B cell (primary cell): ENCODE results near the gene PARP3. TPM values are rescaled to one million over a fixed set of nuclear protein-coding genes. Genes with fewer than 3 reads are reported as not detected.

Experiments
- ATAC-seq: fragments of 200-7000 bp; cut with Tn5 transposase; one replicate; pipeline ENCODE4 v1.10.0; 2021; ENCODE audit warnings: low read depth, mild to moderate bottlenecking, moderate number of reproducible peaks, moderate library complexity
- CTCF ChIA-PET: fragments of 350-600 bp; sonication (Branson Sonifier 250); formaldehyde crosslinking; loops from one replicate; lab custom pipeline; 2021; ENCODE audit warnings: antibody characterized with exemption, inconsistent platforms; lab: Charles Lee
- POLR2A ChIA-PET: fragments of 350-600 bp; sonication (Branson Sonifier 250); formaldehyde crosslinking; loops from one replicate; lab custom pipeline; 2021; ENCODE audit warnings: antibody characterized with exemption; lab: Charles Lee
- DNase-seq: peaks from one replicate; pipeline ENCODE4 v3.0.0; 2013
- H2AFZ ChIP-seq: 2 replicates; pipeline ENCODE4 v1.6.1; 2012; ENCODE audit warnings: mild to moderate bottlenecking, low read depth, low read length; ENCODE audit not compliant: insufficient read depth, poor library complexity, severe bottlenecking
- H3K27ac ChIP-seq, 2 donors: 1 replicate in 1 of 2; 2 replicates in 1 of 2; pipeline ENCODE4 v1.5.1; 2012 to 2013; ENCODE audit warnings: low read length in 2 of 2, mild to moderate bottlenecking in 2 of 2, moderate library complexity in 1 of 2
- H3K27me3 ChIP-seq, 4 experiments: fragments of 200-600 bp in 1 of 4; sonication (generic) in 1 of 4; replicated peaks in 1 of 4; 1 replicate in 2 of 4; 2 replicates in 2 of 4; pipeline versions ENCODE4 v1.6.1 to v1.7.0; 2013 to 2016; ENCODE audit warnings: low read length in 3 of 4, mild to moderate bottlenecking in 2 of 4, mixed read lengths in 1 of 4, moderate library complexity in 1 of 4; ENCODE audit not compliant: insufficient read depth in 4 of 4, control insufficient read depth in 3 of 4; ENCODE audit errors: control extremely low read depth in 1 of 4
- H3K36me3 ChIP-seq, 2 experiments: replicated peaks in 1 of 2; 1 replicate in 1 of 2; 2 replicates in 1 of 2; pipeline versions ENCODE4 v1.6.1 to v1.7.1; 2013; ENCODE audit warnings: low read length in 1 of 2; ENCODE audit not compliant: insufficient read depth in 2 of 2, control insufficient read depth in 1 of 2; ENCODE audit errors: control extremely low read depth in 1 of 2, extremely low read depth in 1 of 2
- H3K4me1 ChIP-seq, 2 donors: fragments of 200-600 bp in 1 of 2; sonication (generic) in 1 of 2; 1 replicate in 1 of 2; 2 replicates in 1 of 2; pipeline versions ENCODE4 v1.5.1 to v1.6.1; 2013 to 2017; ENCODE audit warnings: low read length in 2 of 2; ENCODE audit not compliant: control insufficient read depth in 2 of 2, insufficient read depth in 2 of 2
- H3K4me2 ChIP-seq: replicated peaks from 2 replicates; pipeline ENCODE3; 2012; ENCODE audit warnings: mild to moderate bottlenecking, low read depth, low read length; ENCODE audit not compliant: poor library complexity, severe bottlenecking
- H3K4me3 ChIP-seq, 5 experiments: fragments of 200-600 bp in 1 of 5; sonication (generic) in 1 of 5; 1 replicate in 3 of 5; 2 replicates in 2 of 5; pipeline versions ENCODE4 v1.5.1 to v1.7.0; 2011 to 2016; ENCODE audit warnings: low read length in 4 of 5, mild to moderate bottlenecking in 4 of 5, low read depth in 2 of 5, control low read depth in 1 of 5, moderate library complexity in 1 of 5; ENCODE audit not compliant: insufficient read depth in 1 of 5; ENCODE audit errors: control extremely low read depth in 1 of 5, extremely low read depth in 1 of 5
- H3K79me2 ChIP-seq: fragments of 200-600 bp; sonication (generic); one replicate; pipeline ENCODE4 v1.6.0; 2016; ENCODE audit warnings: low read length; ENCODE audit not compliant: control insufficient read depth, insufficient read depth
- H3K9ac ChIP-seq: fragments of 200-600 bp; sonication (generic); 2 replicates; pipeline ENCODE4 v1.6.1; 2017; ENCODE audit warnings: mild to moderate bottlenecking, low read length, moderate library complexity
- H3K9me3 ChIP-seq, 3 donors: one replicate each; pipeline versions ENCODE4 v1.6.1 to v1.7.1; 2013; ENCODE audit warnings: low read length in 2 of 3; ENCODE audit not compliant: control insufficient read depth in 2 of 3, insufficient read depth in 1 of 3; ENCODE audit errors: control extremely low read depth in 1 of 3
- H4K20me1 ChIP-seq: 2 replicates; pipeline ENCODE4 v1.6.0; 2012; ENCODE audit warnings: mild to moderate bottlenecking, low read length; ENCODE audit not compliant: insufficient read depth, control insufficient read depth, poor library complexity, severe bottlenecking
- H3K27ac Mint-ChIP-seq: one replicate; pipeline ENCODE4 v1.8.0; 2021; ENCODE audit warnings: mixed read lengths
- H3K27me3 Mint-ChIP-seq: one replicate; pipeline ENCODE4 v1.8.0; 2021; ENCODE audit warnings: mixed read lengths
- H3K4me1 Mint-ChIP-seq: one replicate; pipeline ENCODE4 v1.8.0; 2021; ENCODE audit warnings: mixed read lengths
- H3K4me3 Mint-ChIP-seq: one replicate; pipeline ENCODE4 v1.8.0; 2021; ENCODE audit warnings: mixed read lengths
- H3K9me3 Mint-ChIP-seq: one replicate; pipeline ENCODE4 v1.8.0; 2022; ENCODE audit warnings: mixed read lengths; ENCODE audit not compliant: insufficient read depth
- CTCF ChIP-seq: fragments of 200-600 bp; IDR thresholded peaks from one replicate; pipeline ENCODE4 v1.8.0; 2022; ENCODE audit warnings: antibody characterized with exemption, mild to moderate bottlenecking
- EZH2 ChIP-seq: IDR thresholded peaks from 2 replicates; pipeline ENCODE4 v1.6.1; 2012; ENCODE audit warnings: borderline replicate concordance, low read depth, mild to moderate bottlenecking, moderate library complexity, low read length; ENCODE audit not compliant: insufficient read depth, poor library complexity, severe bottlenecking
- WGBS: methylation state at CpG from one replicate; pipeline ENCODE4 v1.1.5; 2013; ENCODE audit warnings: missing lambda C conversion rate; ENCODE audit not compliant: insufficient coverage; 5-methylcytosine and 5-hydroxymethylcytosine counted together
- intact Hi-C: fragments of 100-400 bp; cut with micrococcal nuclease; formaldehyde crosslinking; loops from one replicate; pipeline ENCODE4 v1.10.0; 2022
- polyA plus RNA-seq: library from polyadenylated mRNA; depleted of rRNA; stranded (reverse); fragments of >200 nt; gene quantifications from 2 replicates; pipeline ENCODE4 v1.2.3, GENCODE V29; 2012
- total RNA-seq, 2 donors: library from RNA; stranded (reverse); fragments of 120-200 nt in 1 of 2; gene quantifications; 1 replicate in 1 of 2; 2 replicates in 1 of 2; pipeline versions ENCODE4 v1.2.3 to v1.2.4, GENCODE V29; 2013 to 2022

PARP3 gene
- total and polyA plus RNA-seq, 2 donors (not counting 1 experiment from before 2014, with no cell fraction given) = 17.7 to 29.7 TPM

GRCh38 chr3:51947215-51947900, 5.2 kb downstream of the PARP3 start:
- H3K79me2 ChIP-seq = no peaks in the 10 kb centered on the region
- ChIA-PET POLR2A (no interaction called here), CTCF (no interaction called here)
- H3K27ac ChIP-seq = no peak overlapping the region
- H4K20me1 ChIP-seq = no peaks in the 10 kb centered on the region
- Mint-ChIP-seq H3K4me1 (peaks cover 7% of the 10 kb centered on the region), H3K27ac (no peak overlapping the region), H3K27me3 (peaks cover 3% of the 10 kb centered on the region), H3K4me3 (no peak overlapping the region), H3K9me3 (no peaks in the 10 kb centered on the region)
- TF ChIP-seq CTCF (no peak), EZH2 (no peak)
- H3K4me3 ChIP-seq = no peak overlapping the region
- DNase-seq (no peak), ATAC-seq (no peak)
- no peak overlapping the region for H3K9ac ChIP-seq
- WGBS = 85% methylated on average over 11 of the region's 13 CpGs
- H3K4me1 ChIP-seq = peaks cover 10 to 11% of the 10 kb centered on the region in 2 donors
- intact Hi-C loops = no loop called here
- no peaks in the 10 kb centered on the region for H3K27me3 ChIP-seq
- no peaks in the 10 kb centered on the region for H3K36me3 ChIP-seq
- H3K4me2 ChIP-seq = no peak overlapping the region
- no peak overlapping the region for H2AFZ ChIP-seq
- H3K9me3 ChIP-seq = no peaks in the 10 kb centered on the region

- 94% methylated on average over 9 of the region's 10 CpGs for WGBS
- intact Hi-C loops = no loop called here
- no peaks in the 10 kb centered on the region for H3K36me3 ChIP-seq
- no peak overlapping the region for H3K4me3 Mint-ChIP-seq
- ChIA-PET POLR2A (no interaction called here), CTCF (no interaction called here)
- H2AFZ ChIP-seq = no peak overlapping the region
- H4K20me1 ChIP-seq = no peaks in the 10 kb centered on the region
- DNase-seq (no peak), ATAC-seq (no peak)
- no peaks in the 10 kb centered on the region for H3K9me3 ChIP-seq
- TF ChIP-seq EZH2 = no peak
- TF ChIP-seq CTCF = no peak
- no peak overlapping the region for H3K9ac ChIP-seq
- H3K27me3 ChIP-seq = no peaks in the 10 kb centered on the region
- no peak overlapping the region for H3K27ac ChIP-seq
- peaks cover 3% of the 10 kb centered on the region in 2 donors for H3K4me1 ChIP-seq
- H3K79me2 ChIP-seq = no peaks in the 10 kb centered on the region
- no peak overlapping the region for H3K4me2 ChIP-seq
- H3K27me3 Mint-ChIP-seq = peaks cover 5% of the 10 kb centered on the region
- H3K27ac Mint-ChIP-seq = no peak overlapping the region
- no peaks in the 10 kb centered on the region for H3K9me3 Mint-ChIP-seq
- H3K4me1 Mint-ChIP-seq = peaks cover under 1% of the 10 kb centered on the region
- H3K4me3 ChIP-seq = no peak overlapping the region
Observed at GRCh38 chr3:51948016-51948580, 5.9 kb downstream of the PARP3 start.
